GM21737 (cell line): Measurements from ENCODE around the gene TPP1.

Source experiments
- ATAC-seq: cut with Tn5 transposase; IDR thresholded peaks from one replicate; pipeline ENCODE4 v1.9.1; 2021; ENCODE audit warnings: mild to moderate bottlenecking, moderate library complexity; ENCODE audit not compliant: unreplicated experiment

The TPP1 gene

DNA sequence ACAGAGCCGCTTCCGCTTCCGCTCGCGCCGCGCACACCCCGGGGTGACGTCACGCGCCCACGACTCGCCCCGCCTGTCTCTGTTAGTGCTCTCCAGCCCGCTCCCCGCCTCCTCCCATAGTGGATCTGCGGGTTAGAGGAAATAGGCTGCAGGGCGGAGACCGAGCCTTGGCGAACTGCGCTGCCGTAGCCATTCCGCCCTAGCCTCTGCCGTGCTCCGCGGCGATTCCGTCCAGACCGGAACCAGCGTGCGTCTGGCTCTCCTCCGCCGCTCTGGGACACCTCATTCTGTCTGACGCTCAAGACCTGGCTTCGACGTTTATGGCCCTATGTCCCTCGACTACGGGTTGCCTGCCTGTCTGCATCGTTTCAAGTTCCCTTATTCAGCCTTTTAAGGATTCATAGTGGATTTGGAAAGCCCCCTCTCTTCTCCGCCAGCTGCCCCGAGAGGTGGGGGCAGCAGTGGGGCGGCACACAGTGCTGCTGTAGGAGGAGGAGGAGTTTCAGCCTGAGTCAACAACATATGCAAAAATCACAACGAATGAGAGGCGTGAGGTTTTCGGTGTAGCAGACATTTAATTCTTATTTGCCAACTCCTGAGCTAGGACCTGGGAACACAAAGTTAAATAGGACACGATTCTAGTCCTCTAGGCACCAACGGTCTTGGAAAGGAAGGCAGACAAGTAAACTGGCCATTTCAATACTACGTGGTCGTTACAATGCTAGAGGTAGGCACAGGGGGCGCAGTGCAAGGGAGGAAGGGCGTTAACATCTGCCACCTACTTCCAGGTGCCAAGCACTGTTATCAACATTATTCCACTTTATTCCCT is 6.8 kb downstream of the TPP1 start, which contains the start of gene TAF10:
TSS of gene TAF10 (minus strand) at position 4 of the 829 bp plus-strand sequence. CDS start 27 bp downstream, outside the sequence.
- peak; percentile 86 for ATAC-seq

GRCh38 chr11:6611963-6612212 is 7.3 kb downstream of the TPP1 start:
- ATAC-seq: peak; percentile 15

DNA sequence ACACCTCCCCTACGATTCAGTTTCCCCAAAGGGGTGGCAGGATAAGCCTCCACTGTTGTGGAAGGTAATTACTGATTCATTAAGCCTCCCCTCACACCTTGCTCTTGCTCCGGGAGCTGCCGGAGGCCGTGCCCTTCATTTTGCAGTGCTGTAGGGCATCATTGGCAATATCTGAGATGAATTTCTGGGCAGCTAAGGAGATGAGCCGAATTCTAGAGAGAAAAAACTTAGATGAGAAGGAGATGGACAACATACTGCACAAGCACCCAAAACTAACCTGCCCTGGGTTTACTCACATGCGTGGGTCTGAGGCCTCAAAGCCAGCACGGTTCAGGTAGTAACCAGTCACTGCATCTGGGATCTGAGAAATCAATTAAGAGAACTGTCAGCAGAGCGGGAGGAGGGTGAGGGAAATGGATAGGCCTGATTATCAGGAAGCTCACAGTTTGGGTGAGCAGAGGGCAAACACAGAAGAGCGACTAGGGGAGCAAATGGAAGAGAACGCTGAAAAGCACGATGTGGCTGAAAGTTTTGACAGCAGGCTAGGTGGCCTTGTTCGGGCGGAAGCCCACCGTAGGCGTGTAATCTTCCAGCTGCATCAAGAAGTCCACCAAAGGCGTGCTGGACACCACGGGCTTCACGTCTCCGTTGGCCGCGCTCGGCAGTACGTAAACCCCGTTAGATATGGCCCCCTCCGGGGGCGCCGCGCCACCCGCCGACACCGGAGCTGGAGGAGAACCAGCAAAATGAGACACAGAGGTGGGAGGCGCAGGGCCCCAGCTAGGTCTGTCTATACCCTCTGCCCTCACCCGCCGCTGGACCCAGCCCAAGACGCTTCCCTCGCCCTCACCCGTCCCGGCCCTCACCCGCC is 7.9 kb downstream of the TPP1 start:
- no peak for ATAC-seq

GRCh38 chr11:6610591-6610990 is 8.6 kb downstream of the TPP1 start:
- ATAC-seq: no peak

DNA sequence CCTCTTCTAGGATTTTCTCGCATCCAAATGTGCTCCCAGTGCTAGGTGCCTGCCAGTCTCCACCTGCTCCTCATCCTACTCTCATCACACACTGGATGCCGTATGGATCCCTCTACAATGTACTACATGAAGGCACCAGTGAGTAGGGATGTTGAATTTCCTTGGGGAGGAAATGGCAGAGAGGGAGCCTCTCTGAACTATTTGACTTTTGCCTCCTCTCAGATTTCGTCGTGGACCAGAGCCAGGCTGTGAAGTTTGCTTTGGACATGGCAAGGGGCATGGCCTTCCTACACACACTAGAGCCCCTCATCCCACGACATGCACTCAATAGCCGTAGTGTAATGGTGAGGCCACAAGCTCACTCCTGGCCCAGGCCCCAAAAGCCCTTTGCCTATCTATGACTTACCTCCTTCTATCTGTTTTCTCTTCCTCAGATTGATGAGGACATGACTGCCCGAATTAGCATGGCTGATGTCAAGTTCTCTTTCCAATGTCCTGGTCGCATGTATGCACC is 9.7 kb downstream of the TPP1 start:
- ATAC-seq: no peak

DNA sequence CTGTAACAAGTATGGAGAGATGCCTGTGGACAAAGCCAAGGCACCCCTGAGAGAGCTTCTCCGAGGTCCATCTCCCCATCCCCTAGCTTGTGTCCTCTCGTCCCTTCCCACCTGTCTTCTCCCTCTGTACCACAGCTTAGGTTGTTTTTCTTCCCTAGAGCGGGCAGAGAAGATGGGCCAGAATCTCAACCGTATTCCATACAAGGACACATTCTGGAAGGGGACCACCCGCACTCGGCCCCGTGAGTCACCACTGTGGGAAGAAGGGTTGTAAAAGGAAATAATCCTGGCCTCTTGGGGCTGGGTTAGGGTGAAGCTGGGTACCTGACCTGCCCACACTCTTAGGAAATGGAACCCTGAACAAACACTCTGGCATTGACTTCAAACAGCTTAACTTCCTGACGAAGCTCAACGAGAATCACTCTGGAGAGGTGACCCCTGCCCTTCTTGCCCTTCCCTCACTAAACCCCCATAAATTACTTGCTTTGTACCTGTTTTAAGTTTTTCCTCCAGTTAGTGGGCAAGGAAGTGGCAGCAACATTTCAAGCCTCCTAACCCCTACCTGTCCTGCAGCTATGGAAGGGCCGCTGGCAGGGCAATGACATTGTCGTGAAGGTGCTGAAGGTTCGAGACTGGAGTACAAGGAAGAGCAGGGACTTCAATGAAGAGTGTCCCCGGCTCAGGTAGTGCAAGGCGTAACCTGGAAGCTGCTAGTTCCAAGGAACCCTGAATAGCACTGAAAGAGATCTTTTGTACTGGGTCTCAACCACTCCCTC is 10.3 kb downstream of the TPP1 start:
- no peak for ATAC-seq

DNA sequence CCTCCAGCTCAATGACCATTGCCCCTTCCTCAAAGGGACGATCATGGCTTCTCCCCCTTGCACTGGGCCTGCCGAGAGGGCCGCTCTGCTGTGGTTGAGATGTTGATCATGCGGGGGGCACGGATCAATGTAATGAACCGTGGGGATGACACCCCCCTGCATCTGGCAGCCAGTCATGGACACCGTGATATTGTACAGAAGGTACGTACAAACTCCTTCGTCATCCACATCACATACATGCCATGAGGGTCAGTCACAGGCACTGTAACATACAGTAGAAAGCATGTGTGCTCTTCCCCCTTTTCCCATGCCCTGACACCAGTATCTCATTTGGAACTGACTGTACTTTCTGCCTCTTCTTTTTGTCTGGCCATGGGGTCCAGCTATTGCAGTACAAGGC is 11.2 kb downstream of the TPP1 start:
- no peak for ATAC-seq

DNA sequence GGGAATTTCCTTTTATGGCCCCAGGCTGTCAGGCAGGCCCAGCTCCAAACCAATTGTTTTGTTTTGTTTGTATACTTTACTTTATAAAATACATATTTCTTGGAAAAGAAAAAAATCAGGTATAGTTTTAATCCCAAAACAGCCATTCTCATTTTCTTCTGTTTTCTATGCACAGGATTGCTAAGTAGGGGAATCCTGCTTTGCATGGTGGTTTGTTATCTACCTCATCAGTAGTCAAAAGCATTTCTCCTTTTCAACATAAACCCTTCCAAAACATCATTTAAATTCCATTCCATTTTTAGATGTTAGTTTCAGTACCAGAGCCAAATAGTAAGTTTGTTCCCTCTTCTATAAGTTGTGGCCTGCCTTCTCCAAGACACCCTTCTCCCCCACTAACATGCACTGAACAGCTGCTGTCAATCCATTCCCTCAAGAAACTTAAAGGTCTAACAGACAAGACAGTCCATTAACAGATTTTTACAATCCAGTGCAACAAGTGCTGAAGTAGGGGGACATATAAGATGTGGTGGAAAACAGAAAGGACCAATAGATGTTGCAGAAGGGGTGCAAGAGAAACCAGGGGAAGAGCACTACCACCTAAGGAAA is 11.9 kb downstream of the TPP1 start:
- no peak for ATAC-seq

- ATAC-seq: peak; percentile 44
These were observed 12.6 kb downstream of the TPP1 start for GRCh38 chr11:6606471-6607189.

GRCh38 chr11:6604790-6605189 is 14.4 kb downstream of the TPP1 start:
- no peak for ATAC-seq

- ATAC-seq: peak; percentile 35
These were observed 15.1 kb downstream of the TPP1 start for GRCh38 chr11:6604081-6604626.

- peak; percentile 67 for ATAC-seq
These were observed 15.7 kb downstream of the TPP1 start, which contains the start of the genes ILK and RRP8 for GRCh38 chr11:6603287-6604080. TSS of gene ILK (plus strand) at chr11:6603774. CDS start at chr11:6604272, 498 bp downstream. TSS of gene RRP8 (minus strand) at chr11:6603616. CDS start at chr11:6603502, 114 bp downstream.

GRCh38 chr11:6602096-6602940 is 16.9 kb downstream of the TPP1 start:
- no peak for ATAC-seq

- no peak for ATAC-seq
These were observed 18.2 kb downstream of the TPP1 start for GRCh38 chr11:6601041-6601461.

GRCh38 chr11:6599881-6600390 is 19.3 kb downstream of the TPP1 start:
- no peak for ATAC-seq

DNA sequence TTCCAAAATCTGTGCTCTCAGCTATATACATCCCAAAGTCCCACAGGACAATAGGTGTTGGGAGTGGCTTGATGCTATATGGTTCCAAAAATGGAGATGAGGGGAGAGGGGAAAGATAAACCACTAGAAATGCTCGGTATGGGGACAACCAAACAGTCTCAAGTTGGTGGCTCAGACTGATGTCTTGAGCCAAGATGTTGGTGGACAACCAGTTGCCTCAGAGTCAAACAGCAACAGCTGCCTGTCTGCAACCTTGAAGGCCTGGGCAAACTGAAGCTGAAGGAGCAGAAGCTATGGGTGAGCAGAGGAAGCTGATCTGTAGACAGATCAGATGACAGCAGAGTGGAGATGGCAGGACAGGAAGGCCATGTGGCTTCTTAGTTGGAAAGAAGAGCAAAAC is 19.8 kb downstream of the TPP1 start:
- no peak for ATAC-seq

DNA sequence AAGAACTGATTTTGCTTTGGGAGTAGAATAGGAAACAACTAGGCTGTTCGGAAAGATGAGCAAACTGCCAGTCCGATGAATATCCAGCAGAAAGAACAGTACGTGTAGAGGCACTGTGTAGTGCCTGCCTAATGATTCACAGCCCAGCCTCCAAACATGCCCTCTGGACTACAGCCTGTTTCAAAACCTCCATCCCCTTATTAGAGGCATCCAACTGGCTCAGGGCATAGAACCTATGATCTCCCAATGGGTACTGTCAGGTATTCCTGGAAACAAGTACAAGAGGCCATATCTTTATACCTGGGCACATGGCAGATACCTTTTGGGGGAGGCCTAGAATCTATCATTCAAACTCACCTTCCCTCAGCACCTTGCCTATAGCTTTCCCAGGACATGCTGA is 20.7 kb downstream of the TPP1 start:
- no peak for ATAC-seq
